MM.1S (cell line): ENCODE measurements around the gene SMPX.

ENCODE experiments used
- DNase-seq: peaks from one replicate; pipeline ENCODE4 v3.0.0-alpha.2; 2015
- H2AFZ ChIP-seq: fragments of 300-600 bp; sonication (generic); 2 replicates; pipeline ENCODE4 v1.6.0; 2016; ENCODE audit warnings: antibody characterized with exemption, low read length
- H3F3A ChIP-seq: fragments of 300-600 bp; sonication (generic); 2 replicates; pipeline ENCODE4 v1.6.1; 2016; ENCODE audit warnings: mild to moderate bottlenecking, antibody characterized with exemption, low read length, moderate library complexity, mixed read lengths; ENCODE audit not compliant: insufficient read depth
- H3K27ac ChIP-seq: fragments of 300-600 bp; sonication (generic); 2 replicates; pipeline ENCODE4 v1.5.1; 2016; ENCODE audit warnings: mild to moderate bottlenecking, low read length
- H3K27me3 ChIP-seq: fragments of 300-600 bp; sonication (generic); replicated peaks from 2 replicates; pipeline ENCODE4 v1.6.0; 2016; ENCODE audit warnings: low read length; ENCODE audit not compliant: insufficient read depth
- H3K36me3 ChIP-seq: fragments of 300-600 bp; sonication (generic); replicated peaks from 2 replicates; pipeline ENCODE4 v1.6.1; 2016; ENCODE audit warnings: mild to moderate bottlenecking, low read length, mixed read lengths; ENCODE audit not compliant: insufficient read depth
- H3K4me1 ChIP-seq: fragments of 300-600 bp; sonication (generic); 2 replicates; pipeline ENCODE4 v1.6.1; 2016; ENCODE audit warnings: low read length, mixed read lengths
- H3K4me2 ChIP-seq: fragments of 300-600 bp; sonication (generic); 2 replicates; pipeline ENCODE4 v1.6.0; 2016; ENCODE audit warnings: low read depth, low read length
- H3K4me3 ChIP-seq: fragments of 300-600 bp; sonication (generic); 2 replicates; pipeline ENCODE4 v1.5.1; 2016; ENCODE audit warnings: low read length, mixed read lengths
- H3K79me2 ChIP-seq: fragments of 300-600 bp; sonication (generic); 2 replicates; pipeline ENCODE4 v1.6.1; 2016; ENCODE audit warnings: mixed run types, low read length, mixed read lengths
- H3K9ac ChIP-seq: fragments of 300-600 bp; sonication (generic); 2 replicates; pipeline ENCODE4 v1.6.1; 2016; ENCODE audit warnings: low read length, mixed read lengths
- H3K9me2 ChIP-seq: fragments of 300-600 bp; sonication (generic); replicated peaks from 2 replicates; pipeline ENCODE4 v1.6.1; 2016; ENCODE audit warnings: mild to moderate bottlenecking, low read length, mixed read lengths; ENCODE audit not compliant: insufficient read depth
- H3K9me3 ChIP-seq: fragments of 300-600 bp; sonication (generic); replicated peaks from 2 replicates; pipeline ENCODE4 v1.6.1; 2016; ENCODE audit warnings: mild to moderate bottlenecking, low read length, mixed read lengths; ENCODE audit not compliant: insufficient read depth
- H4K20me1 ChIP-seq: fragments of 300-600 bp; sonication (generic); 2 replicates; pipeline ENCODE4 v1.6.1; 2016; ENCODE audit warnings: mild to moderate bottlenecking, low read length, moderate library complexity, mixed read lengths; ENCODE audit not compliant: insufficient read depth
- CTCF ChIP-seq: fragments of 300-600 bp; sonication (generic); IDR thresholded peaks from 2 replicates; pipeline ENCODE4 v1.5.1; 2016; ENCODE audit warnings: antibody characterized with exemption, low read length, mixed read lengths
- EZH2 ChIP-seq: fragments of 300-600 bp; sonication (generic); optimal IDR thresholded peaks from 2 replicates; pipeline ENCODE3; 2017; ENCODE audit warnings: low read depth, mild to moderate bottlenecking, antibody characterized with exemption, low read length, mixed read lengths
- EZH2phosphoT487 ChIP-seq: fragments of 300-600 bp; sonication (generic); IDR thresholded peaks from 2 replicates; pipeline ENCODE4 v1.6.1; 2018; ENCODE audit warnings: antibody characterized with exemption, low read length

The SMPX gene

GRCh38 chrX:21798677-21799219 is 40.8 kb upstream of the SMPX start:
- TF ChIP-seq EZH2phosphoT487 (no peak), CTCF (no peak), EZH2 (no peak)
- no peaks in the 10 kb centered on the region for H3K9me3 ChIP-seq
- H3K27ac ChIP-seq: no peak overlapping the region
- no peaks in the 10 kb centered on the region for H3K36me3 ChIP-seq
- DNase-seq: no peak
- H3K79me2 ChIP-seq: no peaks in the 10 kb centered on the region
- H4K20me1 ChIP-seq: no peaks in the 10 kb centered on the region
- no peak overlapping the region for H3K9ac ChIP-seq
- no peaks in the 10 kb centered on the region for H3K9me2 ChIP-seq
- H3K27me3 ChIP-seq: no peaks in the 10 kb centered on the region
- no peaks in the 10 kb centered on the region for H3F3A ChIP-seq
- H2AFZ ChIP-seq: no peak overlapping the region
- H3K4me2 ChIP-seq: no peak overlapping the region
- H3K4me3 ChIP-seq: no peak overlapping the region
- no peaks in the 10 kb centered on the region for H3K4me1 ChIP-seq

- no peak overlapping the region for H3K4me3 ChIP-seq
Measured at GRCh38 chrX:21781976-21782375, 24.1 kb upstream of the SMPX start.

GRCh38 chrX:21781525-21781924 is 23.6 kb upstream of the SMPX start:
- DNase-seq: peak; percentile 67
- H3K4me1 ChIP-seq: peaks cover 9% of the 10 kb centered on the region
- no peaks in the 10 kb centered on the region for H3F3A ChIP-seq
- H3K9me2 ChIP-seq: no peaks in the 10 kb centered on the region
- TF ChIP-seq EZH2: no peak
- TF ChIP-seq EZH2phosphoT487: no peak
- TF ChIP-seq CTCF: no peak
- H3K27me3 ChIP-seq: no peaks in the 10 kb centered on the region
- no peaks in the 10 kb centered on the region for H3K36me3 ChIP-seq
- no peak overlapping the region for H2AFZ ChIP-seq
- H3K27ac ChIP-seq: peak overlapping the region; percentile 21; the same call in 1 of the 2 replicates
- no peak overlapping the region for H3K4me2 ChIP-seq
- H4K20me1 ChIP-seq: no peaks in the 10 kb centered on the region
- H3K79me2 ChIP-seq: no peaks in the 10 kb centered on the region
- H3K9me3 ChIP-seq: no peaks in the 10 kb centered on the region
- no peak overlapping the region for H3K9ac ChIP-seq
- H3K4me3 ChIP-seq: no peak overlapping the region

More at GRCh38 chrX:21781976-21782375, 24.1 kb upstream of the SMPX start:
- no peak overlapping the region for H2AFZ ChIP-seq
- no peaks in the 10 kb centered on the region for H3K9me2 ChIP-seq
- H3K79me2 ChIP-seq: no peaks in the 10 kb centered on the region
- no peaks in the 10 kb centered on the region for H3K36me3 ChIP-seq
- no peaks in the 10 kb centered on the region for H3K9me3 ChIP-seq
- peak overlapping the region; percentile 21; the same call in 1 of the 2 replicates for H3K27ac ChIP-seq
- no peaks in the 10 kb centered on the region for H3F3A ChIP-seq
- no peaks in the 10 kb centered on the region for H3K27me3 ChIP-seq
- H3K9ac ChIP-seq: no peak overlapping the region
- H3K4me1 ChIP-seq: peaks cover 9% of the 10 kb centered on the region
- no peak for DNase-seq
- TF ChIP-seq EZH2phosphoT487 (no peak), CTCF (no peak)
- no peaks in the 10 kb centered on the region for H4K20me1 ChIP-seq
- H3K4me2 ChIP-seq: no peak overlapping the region
